PC-9 (cell line): ENCODE measurements around the gene MGRN1.
A peak's percentile ranks its signal among the peaks of the same experiment; 100 is the strongest.
"Not testable (repeated sequence)": the region's sequence is repeated elsewhere in the genome, so short reads cannot be mapped to it uniquely, and the experiment has no call there.

Experiments used
- CTCF ChIP-seq: fragments of 200-600 bp; sonication (generic); conservative IDR thresholded peaks from 2 replicates; pipeline ENCODE4 v1.6.1; 2017; ENCODE audit warnings: mixed run types, antibody characterized with exemption, mild to moderate bottlenecking, moderate library complexity
- EZH2 ChIP-seq: fragments of 200-600 bp; sonication (generic); IDR thresholded peaks from 2 replicates; pipeline ENCODE4 v1.8.0; 2017; ENCODE audit warnings: antibody characterized with exemption, low read depth

- TF ChIP-seq CTCF, result peak; percentile 92
- not testable (repeated sequence) for TF ChIP-seq EZH2
Observed at GRCh38 chr16:4650443-4651074, 25.9 kb downstream of the MGRN1 start.
